ENCODE results near the gene TIMP3.

GRCh38 chr22:32802237-32802765 is 796 bp downstream of the TIMP3 start:
- TF ChIP-seq GATA2 (IDR thresholded peaks at IDR 0.05; ENCODE audit: low read depth, low read length) (no peak), GATA3 (IDR thresholded peaks at IDR 0.05; ENCODE audit: low read depth, low read length) (no peak)

Data from SH-SY5Y (cell line).